IMR-90 (cell line): ENCODE measurements around the gene FNBP1.

Experiments used
- CHD1 ChIP-seq: IDR thresholded peaks from 2 replicates; pipeline ENCODE4 v1.6.1; 2012; ENCODE audit warnings: low read depth, low read length, improper control_type of control experiment
- CTCF ChIP-seq: conservative IDR thresholded peaks from 2 replicates; pipeline ENCODE4 v1.5.1; 2012; ENCODE audit warnings: mild to moderate bottlenecking, low read depth, low read length, improper control_type of control experiment
- MAFK ChIP-seq: IDR thresholded peaks from 2 replicates; pipeline ENCODE4 v1.6.1; 2012; ENCODE audit warnings: low read depth, low read length, improper control_type of control experiment
- MXI1 ChIP-seq: IDR thresholded peaks from 2 replicates; pipeline ENCODE4 v1.6.1; 2012; ENCODE audit warnings: low read depth, mild to moderate bottlenecking, low read length, moderate library complexity, borderline replicate concordance
- POLR2A ChIP-seq: IDR thresholded peaks from 2 replicates; pipeline ENCODE4 v1.6.1; 2012; ENCODE audit warnings: mild to moderate bottlenecking, low read depth, low read length
- RAD21 ChIP-seq: IDR thresholded peaks from 2 replicates; pipeline ENCODE4 v1.6.1; 2012; ENCODE audit warnings: low read length, improper control_type of control experiment
- SMC3 ChIP-seq: fragments of 150-350 bp; IDR thresholded peaks from 2 replicates; pipeline ENCODE4 v1.6.1; 2016; ENCODE audit warnings: low read depth, mild to moderate bottlenecking, antibody characterized with exemption, low read length, moderate library complexity
- USF2 ChIP-seq: fragments of 150-350 bp; IDR thresholded peaks from 2 replicates; pipeline ENCODE4 v1.6.1; 2017; ENCODE audit warnings: mild to moderate bottlenecking, antibody characterized with exemption, low read length, low read depth

GRCh38 chr9:130049431-130050210, 6.6 kb upstream of the FNBP1 start:
- TF ChIP-seq CTCF (no peak), POLR2A (no peak), USF2 (no peak), MXI1 (no peak), RAD21 (no peak), SMC3 (no peak), CHD1 (no peak), MAFK (no peak)
